Measurements from ENCODE around the gene TMEM219.
"Not testable (repeated sequence)": the region's sequence is repeated elsewhere in the genome, so short reads cannot be mapped to it uniquely, and the experiment has no call there.

The TMEM219 gene

GRCh38 chr16:29951625-29952365, 10.1 kb upstream of the TMEM219 start:
- DNase-seq = no peak

- DNase-seq = no peak
These were observed 3.1 kb upstream of the TMEM219 start for GRCh38 chr16:29958756-29959155.

- no peak for DNase-seq
These were observed 2.6 kb upstream of the TMEM219 start for GRCh38 chr16:29959293-29959692.

- DNase-seq = not testable (repeated sequence)
These were observed 2.1 kb upstream of the TMEM219 start for GRCh38 chr16:29959821-29960220.

- no peak for DNase-seq
These were observed 776 bp upstream of the TMEM219 start for GRCh38 chr16:29961127-29961478.

- no peak for DNase-seq
These were observed 590 bp downstream of the TMEM219 start for GRCh38 chr16:29962344-29962994.

GRCh38 chr16:29963021-29963743, 1.3 kb downstream of the TMEM219 start:
- no peak for DNase-seq

GRCh38 chr16:29968205-29968604, 6.3 kb downstream of the TMEM219 start:
- DNase-seq = no peak

GRCh38 chr16:29971304-29971703, 9.4 kb downstream of the TMEM219 start:
- no peak for DNase-seq

GRCh38 chr16:29972500-29972899, 10.6 kb downstream of the TMEM219 start:
- no peak for DNase-seq

- no peak for DNase-seq
These were observed 11.1 kb downstream of the TMEM219 start for GRCh38 chr16:29972992-29973383.

GRCh38 chr16:29973384-29974246, 11.7 kb downstream of the TMEM219 start, which contains the start of gene TAOK2:
TSS of gene TAOK2 (plus strand) at chr16:29973868. CDS start at chr16:29977773, 3,905 bp downstream.
- peak; percentile 92 for DNase-seq

GRCh38 chr16:29974291-29975133, 12.6 kb downstream of the TMEM219 start:
- no peak for DNase-seq

GRCh38 chr16:29975134-29975538, 13.3 kb downstream of the TMEM219 start:
- no peak for DNase-seq

GRCh38 chr16:29975811-29976511, 14.1 kb downstream of the TMEM219 start:
- DNase-seq = no peak

GRCh38 chr16:29977063-29977825, 15.4 kb downstream of the TMEM219 start:
- DNase-seq = no peak

GRCh38 chr16:29978081-29978480, 16.2 kb downstream of the TMEM219 start:
- no peak for DNase-seq

GRCh38 chr16:29978564-29979270, 16.8 kb downstream of the TMEM219 start:
- DNase-seq = no peak

- DNase-seq = no peak
These were observed 20.9 kb downstream of the TMEM219 start for GRCh38 chr16:29982560-29983419.
